ENCODE results near the gene IL22RA1. TPM values are rescaled to one million over a fixed set of nuclear protein-coding genes. Genes with fewer than 3 reads are reported as not detected.

IL22RA1 gene
- total RNA-seq, 1 experiment from 2014 or later: 0.13 TPM

- Histone ChIP-seq H3K27ac (ENCODE audit: insufficient read length, low read depth, low read length) (no peak overlapping the region), H3K9ac (ENCODE audit: extremely low read depth, insufficient read length, low read length) (no peak overlapping the region), H3K79me1 (ENCODE audit: insufficient read depth, low read depth, low read length, poor library complexity, severe bottlenecking) (no peaks in the 10 kb centered on the region), H2BK15ac (ENCODE audit: low read depth, low read length) (no peak overlapping the region), H3K79me2 (ENCODE audit: insufficient read depth, low read length) (no peaks in the 10 kb centered on the region), H3K4me1 (ENCODE audit: insufficient read depth, low read length) (peaks cover 4% of the 10 kb centered on the region; the same call in 1 of the 2 replicates), H4K20me1 (ENCODE audit: control insufficient read depth, insufficient read depth, insufficient read length) (no peaks in the 10 kb centered on the region), H3K18ac (ENCODE audit: insufficient read length, low read depth, low read length) (no peak overlapping the region), H4K8ac (replicated peaks; ENCODE audit: insufficient read length, low read depth, low read length) (no peak overlapping the region), H2BK5ac (ENCODE audit: insufficient read length, low read length) (no peak overlapping the region), H3K4ac (ENCODE audit: low read depth, low read length) (no peak overlapping the region), H3K9me3 (ENCODE audit: control insufficient read depth, low read depth, low read length) (no peaks in the 10 kb centered on the region), H2AK5ac (ENCODE audit: insufficient read length, low read length) (no peak overlapping the region), H3T11ph (ENCODE audit: low read length) (no peak overlapping the region), H2BK12ac (ENCODE audit: insufficient read length, low read depth, low read length) (no peak overlapping the region), H3K4me2 (ENCODE audit: insufficient read depth, insufficient read length, low read length) (no peak overlapping the region), H3K27me3 (ENCODE audit: insufficient read depth, low read length) (no peaks in the 10 kb centered on the region), H3K23me2 (ENCODE audit: insufficient read length, low read depth, low read length, poor library complexity, severe bottlenecking) (no peaks in the 10 kb centered on the region), H2BK20ac (ENCODE audit: low read depth, low read length, poor library complexity, severe bottlenecking) (no peak overlapping the region), H2AFZ (ENCODE audit: low read length) (no peak overlapping the region), H3K14ac (ENCODE audit: insufficient read depth, low read length) (no peak overlapping the region), H2BK120ac (ENCODE audit: low read depth, low read length, poor library complexity, severe bottlenecking) (no peak overlapping the region), H4K5ac (ENCODE audit: insufficient read length, low read depth, low read length) (no peak overlapping the region), H3K56ac (ENCODE audit: insufficient read length, low read depth, low read length) (no peak overlapping the region), H3K23ac (ENCODE audit: insufficient read length, low read depth, low read length) (no peak overlapping the region), H4K91ac (ENCODE audit: insufficient read length, low read depth, low read length) (no peak overlapping the region)
- no peak for TF ChIP-seq CTCF (conservative IDR thresholded peaks at IDR 0.05)
- DNase-seq: no peak
- no peak overlapping the region for H3K27ac Mint-ChIP-seq
- no peak overlapping the region; a peak in 1 of 5 replicates for H3K4me3 Mint-ChIP-seq
- WGBS (ENCODE audit: extremely low coverage, insufficient read length, low lambda C conversion rate): no CpG with 5 or more reads among the region's 6 CpGs
- H3K36me3 Mint-ChIP-seq (ENCODE audit: insufficient read depth in 1 of 3, low read depth in 3 of 3): no peaks in the 10 kb centered on the region
- no peaks in the 10 kb centered on the region; a peak in 2 of 5 replicates for H3K9me3 Mint-ChIP-seq
- H3K4me1 Mint-ChIP-seq: peaks cover 9 to 10% of the 10 kb centered on the region in 2 experiments; a peak in 3 of 4 replicates
- H3K27me3 Mint-ChIP-seq (ENCODE audit: low read depth): no peaks in the 10 kb centered on the region
These were observed 61.8 kb downstream of the IL22RA1 start for GRCh38 chr1:24081190-24081589.

All from H9 (cell line).